ENCODE results near the gene COL23A1. TPM values are rescaled to one million over a fixed set of nuclear protein-coding genes. Genes with fewer than 3 reads are reported as not detected.

COL23A1 gene
- total and polyA plus RNA-seq, 2 of the 8 experiments (the other 6 are each of a cell fraction or from before 2014, with no cell fraction given), result 3.1 to 4.7 TPM

- no peak for TF ChIP-seq TAF1 (IDR thresholded peaks at IDR 0.05; ENCODE audit: low read depth, low read length)
- TF ChIP-seq JUN (IDR thresholded peaks at IDR 0.05; ENCODE audit: low read depth, low read length), result no peak
- TF ChIP-seq TEAD4 (IDR thresholded peaks at IDR 0.05; ENCODE audit: low read depth, low read length), result no peak
- TF ChIP-seq SP4 (IDR thresholded peaks at IDR 0.05; ENCODE audit: low read length), result no peak
- TF ChIP-seq CHD2 (IDR thresholded peaks at IDR 0.05; ENCODE audit: low read length), result no peak
Observed at GRCh38 chr5:178371362-178372111, 218.7 kb downstream of the COL23A1 start (continued).

Data from H1 (cell line).